IMR-90 (cell line): Measurements from ENCODE around the gene UST. TPM values are rescaled to one million over a fixed set of nuclear protein-coding genes. Genes with fewer than 3 reads are reported as not detected.

Source experiments
- ATAC-seq: fragments of 200-7000 bp; cut with Tn5 transposase; 2 replicates; pipeline ENCODE4 v1.9.1; 2020; ENCODE audit warnings: low read depth, mild to moderate bottlenecking, moderate library complexity
- BruUV-seq: library from RNA; stranded (reverse); fragments of 400-500 nt; replicated peaks from 2 replicates; lab custom pipeline; 2021; lab: Mats Ljungman, UMichigan
- CTCF ChIA-PET: fragments of 300-600 bp; formaldehyde crosslinking; extraction: SDS; loops from one replicate; lab custom pipeline; 2021; ENCODE audit warnings: antibody characterized with exemption; lab: Yijun Ruan, JAX
- POLR2A ChIA-PET: fragments of 300-600 bp; sonication (Branson Sonifier 250); formaldehyde crosslinking; loops from one replicate; lab custom pipeline; 2022; ENCODE audit warnings: antibody characterized with exemption; ENCODE audit not compliant: unreplicated experiment; lab: Charles Lee
- DNase-seq: peaks from one replicate; pipeline ENCODE4 v3.0.0; 2013
- H2AFZ ChIP-seq: replicated peaks from 2 replicates; pipeline ENCODE3; 2013; ENCODE audit warnings: low read length, mild to moderate bottlenecking; ENCODE audit not compliant: poor library complexity
- H2AK5ac ChIP-seq: 2 replicates; pipeline ENCODE4 v1.6.1; 2013; ENCODE audit warnings: low read depth, low read length, inconsistent platforms
- H2AK9ac ChIP-seq: replicated peaks from 2 replicates; pipeline ENCODE3; 2013; ENCODE audit warnings: mild to moderate bottlenecking, low read depth, low read length, moderate library complexity; ENCODE audit not compliant: poor library complexity
- H2BK120ac ChIP-seq: 2 replicates; pipeline ENCODE4 v1.6.1; 2013; ENCODE audit warnings: low read depth, low read length, inconsistent platforms
- H2BK15ac ChIP-seq: 3 replicates; pipeline ENCODE4 v1.6.1; 2013; ENCODE audit warnings: low read depth, low read length, inconsistent platforms
- H2BK20ac ChIP-seq: 2 replicates; pipeline ENCODE4 v1.6.1; 2013; ENCODE audit warnings: low read depth, mild to moderate bottlenecking, inconsistent platforms, low read length, moderate library complexity
- H2BK5ac ChIP-seq: 2 replicates; pipeline ENCODE4 v1.6.1; 2013; ENCODE audit warnings: mild to moderate bottlenecking, low read depth, low read length, inconsistent platforms; ENCODE audit not compliant: poor library complexity, severe bottlenecking
- H3K14ac ChIP-seq: replicated peaks from 2 replicates; pipeline ENCODE4 v1.6.1; 2013; ENCODE audit warnings: low read depth, low read length, inconsistent platforms
- H3K18ac ChIP-seq: 2 replicates; pipeline ENCODE4 v1.6.1; 2013; ENCODE audit warnings: low read depth, low read length, control low read depth
- H3K23ac ChIP-seq: 2 replicates; pipeline ENCODE4 v1.6.1; 2013; ENCODE audit warnings: low read depth, low read length, inconsistent platforms
- H3K27ac ChIP-seq: 2 replicates; pipeline ENCODE4 v1.5.1; 2013; ENCODE audit warnings: mild to moderate bottlenecking, control low read depth, low read length; ENCODE audit not compliant: insufficient read depth
- H3K27me3 ChIP-seq: 2 replicates; pipeline ENCODE4 v1.6.1; 2013; ENCODE audit warnings: low read length; ENCODE audit not compliant: control insufficient read depth, insufficient read depth
- H3K36me3 ChIP-seq: 2 replicates; pipeline ENCODE4 v1.6.1; 2013; ENCODE audit warnings: low read length, mixed read lengths; ENCODE audit not compliant: control insufficient read depth, insufficient read depth
- H3K4ac ChIP-seq: 2 replicates; pipeline ENCODE4 v1.6.1; 2013; ENCODE audit warnings: low read depth, low read length, inconsistent platforms
- H3K4me1 ChIP-seq: 2 replicates; pipeline ENCODE4 v1.6.1; 2013; ENCODE audit warnings: low read length, mixed read lengths; ENCODE audit not compliant: control insufficient read depth, insufficient read depth
- H3K4me2 ChIP-seq: 2 replicates; pipeline ENCODE4 v1.6.1; 2013; ENCODE audit warnings: low read depth, mild to moderate bottlenecking, control low read depth, low read length, moderate library complexity
- H3K4me3 ChIP-seq: 2 replicates; pipeline ENCODE4 v1.5.1; 2013; ENCODE audit warnings: low read depth, mild to moderate bottlenecking, control low read depth, low read length, moderate library complexity; ENCODE audit not compliant: insufficient read depth
- H3K56ac ChIP-seq: 2 replicates; pipeline ENCODE4 v1.6.1; 2013; ENCODE audit warnings: low read length, inconsistent platforms; ENCODE audit not compliant: insufficient read depth; ENCODE audit errors: extremely low read depth
- H3K79me1 ChIP-seq, 2 experiments: 2 replicates each; pipeline ENCODE4 v1.6.1; 2013; ENCODE audit warnings: low read length in 2 of 2, inconsistent platforms in 1 of 2, low read depth in 1 of 2
- H3K9ac ChIP-seq: 2 replicates; pipeline ENCODE4 v1.6.1; 2013; ENCODE audit warnings: low read depth, low read length, control low read depth
- H3K9me1 ChIP-seq: 2 replicates; pipeline ENCODE4 v1.6.1; 2013; ENCODE audit warnings: low read length, inconsistent platforms; ENCODE audit not compliant: insufficient read depth
- H3K9me3 ChIP-seq: 2 replicates; pipeline ENCODE4 v1.6.1; 2013; ENCODE audit warnings: low read length; ENCODE audit not compliant: control insufficient read depth, insufficient read depth
- H4K20me1 ChIP-seq: 2 replicates; pipeline ENCODE4 v1.6.1; 2013; ENCODE audit warnings: low read length, inconsistent platforms; ENCODE audit not compliant: insufficient read depth
- H4K5ac ChIP-seq: 2 replicates; pipeline ENCODE4 v1.6.1; 2013; ENCODE audit warnings: mild to moderate bottlenecking, low read depth, low read length, control low read depth
- H4K8ac ChIP-seq, 2 experiments: 2 replicates each; pipeline ENCODE4 v1.6.1; 2013; ENCODE audit warnings: low read depth in 2 of 2, low read length in 2 of 2, control low read depth in 1 of 2, inconsistent platforms in 1 of 2
- H4K91ac ChIP-seq: 2 replicates; pipeline ENCODE4 v1.6.1; 2013; ENCODE audit warnings: low read depth, low read length, inconsistent platforms; ENCODE audit not compliant: insufficient read depth
- BHLHE40 ChIP-seq: fragments of 150-350 bp; IDR thresholded peaks from 2 replicates; pipeline ENCODE4 v1.6.1; 2016; ENCODE audit warnings: mild to moderate bottlenecking, low read depth, low read length
- CEBPB ChIP-seq: IDR thresholded peaks from 2 replicates; pipeline ENCODE4 v1.6.1; 2012; ENCODE audit warnings: low read depth, low read length, improper control_type of control experiment
- CHD1 ChIP-seq: IDR thresholded peaks from 2 replicates; pipeline ENCODE4 v1.6.1; 2012; ENCODE audit warnings: low read depth, low read length, improper control_type of control experiment
- FOS ChIP-seq: fragments of 150-350 bp; IDR thresholded peaks from 2 replicates; pipeline ENCODE4 v1.6.1; 2016; ENCODE audit warnings: low read depth, low read length
- MXI1 ChIP-seq: IDR thresholded peaks from 2 replicates; pipeline ENCODE4 v1.6.1; 2012; ENCODE audit warnings: low read depth, mild to moderate bottlenecking, low read length, moderate library complexity, borderline replicate concordance
- POLR2A ChIP-seq: IDR thresholded peaks from 2 replicates; pipeline ENCODE4 v1.6.1; 2012; ENCODE audit warnings: mild to moderate bottlenecking, low read depth, low read length
- RAD21 ChIP-seq: IDR thresholded peaks from 2 replicates; pipeline ENCODE4 v1.6.1; 2012; ENCODE audit warnings: low read length, improper control_type of control experiment
- RCOR1 ChIP-seq: IDR thresholded peaks from 2 replicates; pipeline ENCODE4 v1.6.1; 2012; ENCODE audit warnings: mild to moderate bottlenecking, low read length, improper control_type of control experiment; ENCODE audit not compliant: insufficient replicate concordance
- RFX5 ChIP-seq: IDR thresholded peaks from 2 replicates; pipeline ENCODE4 v1.8.0; 2012; ENCODE audit warnings: low read depth, mild to moderate bottlenecking, low read length, moderate library complexity
- WGBS, 2 experiments: methylation state at CpG; one replicate each; pipeline versions ENCODE4 v1.1.5 to v1.1.7; 2013; ENCODE audit warnings: missing lambda C conversion rate in 2 of 2; ENCODE audit not compliant: insufficient read length in 1 of 2; ENCODE audit errors: extremely low coverage in 2 of 2; 5-methylcytosine and 5-hydroxymethylcytosine counted together
- dilution Hi-C: fragments of 300-500 bp; cut with HindIII; formaldehyde crosslinking; loops from one replicate; pipeline ENCODE4 v1.14.3; 2018; ENCODE audit warnings: low sequenced_read_pairs; ENCODE audit not compliant: unreplicated experiment
- in situ Hi-C: fragments of 300-500 bp; cut with MboI; formaldehyde crosslinking; loops from 3 replicates; pipeline ENCODE4 v1.14.3; 2019; ENCODE audit warnings: low sequenced_read_pairs, inconsistent platforms, mixed read lengths
- intact Hi-C: fragments of 100-400 bp; cut with micrococcal nuclease; formaldehyde crosslinking; loops from 2 replicates; pipeline ENCODE4 v1.10.0; 2022
- polyA plus RNA-seq, 3 experiments: library from polyadenylated mRNA; depleted of rRNA; stranded (reverse); fragments of >200 nt; gene quantifications; 2 replicates each; pipeline ENCODE4 v1.2.3, GENCODE V29; 2012; ENCODE audit warnings: low replicate concordance in 1 of 3
- total RNA-seq: library from RNA; depleted of rRNA; stranded (reverse); fragments of >200 nt; gene quantifications from 2 replicates; pipeline ENCODE4 v1.2.3, GENCODE V29; 2012
- TF ChIP-seq, protein P1 (sequence below): fragments of 150-350 bp; IDR thresholded peaks from 2 replicates; pipeline ENCODE4 v1.6.1; 2017; ENCODE audit warnings: mild to moderate bottlenecking, antibody characterized with exemption, low read length, low read depth

UST gene
- total and polyA plus RNA-seq, 2 of the 4 experiments (the other 2 are of a cell fraction): 7.7 to 13.8 TPM

DNA sequence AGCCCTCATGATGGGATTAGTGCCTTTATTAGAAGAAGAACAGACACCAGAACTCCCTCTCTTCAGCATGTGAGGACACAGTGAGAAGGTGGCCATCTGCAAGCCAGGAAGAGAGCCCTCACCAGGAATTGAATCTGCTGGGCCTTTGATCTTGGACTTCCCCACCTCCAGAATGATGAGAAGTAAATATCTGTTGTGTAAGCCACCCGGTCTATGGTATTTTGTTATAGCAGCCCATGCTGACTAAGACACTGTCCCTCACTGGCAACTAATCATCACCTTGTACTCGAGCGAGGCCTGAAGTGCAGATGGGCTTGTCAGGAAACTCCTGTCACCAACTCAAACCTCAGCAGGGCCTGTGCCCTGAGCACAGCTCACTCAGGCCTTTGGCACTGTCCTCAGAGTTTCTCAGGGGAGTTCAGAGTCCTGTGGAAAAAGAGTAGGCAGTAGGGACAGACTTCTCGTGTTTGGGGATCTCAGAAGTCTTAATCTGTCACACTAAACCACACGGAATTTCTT, 62.0 kb downstream of the UST start:
- POLR2A ChIA-PET: no interaction called here
- Histone ChIP-seq H2BK120ac (no peak overlapping the region; the same call in 1 of the 2 replicates), H3K4me1 (peaks cover 2% of the 10 kb centered on the region; the same call in 1 of the 2 replicates), H2BK15ac (no peak overlapping the region), H3K9ac (no peak overlapping the region), H2BK20ac (no peak overlapping the region), H4K91ac (no peak overlapping the region), H3K79me1 (peaks cover 33 to 38% of the 10 kb centered on the region in 2 experiments), H3K4ac (no peak overlapping the region), H3K27me3 (no peaks in the 10 kb centered on the region), H3K9me1 (peaks cover 3% of the 10 kb centered on the region; the same call in 1 of the 2 replicates), H4K8ac (no peak overlapping the region), H3K9me3 (peaks cover 2% of the 10 kb centered on the region; the same call in 1 of the 2 replicates), H3K27ac (no peak overlapping the region), H2AFZ (no peak overlapping the region), H2AK9ac (no peak overlapping the region), H3K4me2 (no peak overlapping the region), H3K18ac (no peak overlapping the region), H2BK5ac (no peak overlapping the region), H3K36me3 (no peaks in the 10 kb centered on the region), H3K14ac (no peak overlapping the region), H4K5ac (no peak overlapping the region), H3K23ac (no peak overlapping the region), H2AK5ac (no peak overlapping the region), H4K20me1 (peaks cover 6% of the 10 kb centered on the region), H3K4me3 (no peak overlapping the region), H3K56ac (no peak overlapping the region)
- DNase-seq (no peak), ATAC-seq (no peak)
- WGBS, 2 experiments: no CpG with 5 or more reads among the region's 5 CpGs
- in situ Hi-C loops: no loop called here
- TF ChIP-seq RAD21 (no peak), RCOR1 (no peak), CEBPB (no peak), CHD1 (no peak), POLR2A (no peak), BHLHE40 (no peak), FOS (no peak), RFX5 (no peak), MXI1 (no peak)
- TF ChIP-seq, protein P1, sequence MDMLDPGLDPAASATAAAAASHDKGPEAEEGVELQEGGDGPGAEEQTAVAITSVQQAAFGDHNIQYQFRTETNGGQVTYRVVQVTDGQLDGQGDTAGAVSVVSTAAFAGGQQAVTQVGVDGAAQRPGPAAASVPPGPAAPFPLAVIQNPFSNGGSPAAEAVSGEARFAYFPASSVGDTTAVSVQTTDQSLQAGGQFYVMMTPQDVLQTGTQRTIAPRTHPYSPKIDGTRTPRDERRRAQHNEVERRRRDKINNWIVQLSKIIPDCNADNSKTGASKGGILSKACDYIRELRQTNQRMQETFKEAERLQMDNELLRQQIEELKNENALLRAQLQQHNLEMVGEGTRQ: no peak
- BruUV-seq: no TSS peak
- dilution Hi-C loops: no loop called here
- intact Hi-C loops: no loop called here
- CTCF ChIA-PET: no interaction called here
